ENCODE measurements around the gene GLI3.

GLI3 gene

GRCh38 chr7:42224391-42225003 lies 12.5 kb downstream of the GLI3 start:
- TF ChIP-seq CTCF (IDR thresholded peaks at IDR 0.05; ENCODE audit: low read depth, low read length, missing control alignments): no peak
- no peak for DNase-seq (ENCODE audit: low read depth)
- H3K4me3 ChIP-seq (ENCODE audit: low read depth, low read length): no peak overlapping the region

- TF ChIP-seq CTCF (IDR thresholded peaks at IDR 0.05; ENCODE audit: low read depth, low read length, missing control alignments): no peak
- H3K4me3 ChIP-seq (ENCODE audit: low read depth, low read length): no peak overlapping the region
- no peak for DNase-seq (ENCODE audit: low read depth)
Observed at GRCh38 chr7:42222891-42223290, 14.1 kb downstream of the GLI3 start.

GRCh38 chr7:42222125-42222524 lies 14.9 kb downstream of the GLI3 start:
- no peak for DNase-seq (ENCODE audit: low read depth)
- no peak overlapping the region for H3K4me3 ChIP-seq (ENCODE audit: low read depth, low read length)
- TF ChIP-seq CTCF (IDR thresholded peaks at IDR 0.05; ENCODE audit: low read depth, low read length, missing control alignments): no peak

GRCh38 chr7:42221304-42221703 lies 15.7 kb downstream of the GLI3 start:
- no peak for DNase-seq (ENCODE audit: low read depth)
- H3K4me3 ChIP-seq (ENCODE audit: low read depth, low read length): no peak overlapping the region
- no peak for TF ChIP-seq CTCF (IDR thresholded peaks at IDR 0.05; ENCODE audit: low read depth, low read length, missing control alignments)

- H3K4me3 ChIP-seq (ENCODE audit: low read depth, low read length): no peak overlapping the region
- DNase-seq (ENCODE audit: low read depth): no peak
- no peak for TF ChIP-seq CTCF (IDR thresholded peaks at IDR 0.05; ENCODE audit: low read depth, low read length, missing control alignments)
Observed at GRCh38 chr7:42219447-42219846, 17.6 kb downstream of the GLI3 start.

GRCh38 chr7:42218248-42218647 lies 18.8 kb downstream of the GLI3 start:
- no peak overlapping the region for H3K4me3 ChIP-seq (ENCODE audit: low read depth, low read length)

More at GRCh38 chr7:42218248-42218647, 18.8 kb downstream of the GLI3 start:
- TF ChIP-seq CTCF (IDR thresholded peaks at IDR 0.05; ENCODE audit: low read depth, low read length, missing control alignments): no peak
- no peak for DNase-seq (ENCODE audit: low read depth)

Data from GM12864 (cell line).